Left colon (tissue), 2 donors: ENCODE measurements around the gene NDRG3. TPM values are rescaled to one million over a fixed set of nuclear protein-coding genes. Genes with fewer than 3 reads are reported as not detected.

ENCODE experiments used
- total RNA-seq, 2 donors: library from RNA; stranded (reverse); fragmentation: NEBNext Ultra II Directional; extraction: Animal tissue kit (Norgen Biotek cat#: 25700); gene quantifications; one replicate each; pipeline ENCODE4 v1.2.1, GENCODE V29; 2021
- donor health status: DM: no; HTN: no; CAD: no.
- donor health status: DM: yes; HTN: yes; CAD: no.

The NDRG3 gene
- total RNA-seq, 2 donors from 2014 or later: 29.1 to 32.7 TPM

Other genes with a start within 250 kb of the NDRG3 start
- gene MYL9, start 204.6 kb downstream of the NDRG3 start, total RNA-seq: 100 to 1,000 TPM in 1 of 2 donors, 10 to 100 TPM in 1; 36.9 to 484 TPM
- gene TGIF2, start 172.5 kb downstream of the NDRG3 start, total RNA-seq: 1 to 10 TPM; 4.8 to 4.9 TPM
- 100 to 1,000 TPM; 161 to 165 TPM for gene RAB5IF, start 140.3 kb downstream of the NDRG3 start, total RNA-seq
- 1 to 10 TPM in 1 of 2 donors, under 1 TPM in 1; 0.89 to 1.3 TPM for gene SLA2, start 99.9 kb downstream of the NDRG3 start, total RNA-seq
- gene DSN1, start 27.7 kb upstream of the NDRG3 start, total RNA-seq: 1 to 10 TPM; 6.3 to 6.8 TPM
- 10 to 100 TPM; 25.2 to 27.7 TPM for gene TLDC2, start 130.0 kb upstream of the NDRG3 start, total RNA-seq
- gene SAMHD1, start 205.6 kb upstream of the NDRG3 start, total RNA-seq: 10 to 100 TPM; 25.2 to 42.8 TPM